ENCODE measurements around the gene CSF2.

CSF2 gene

GRCh38 chr5:132055441-132055807, 18.2 kb upstream of the CSF2 start:
- DNase-seq, result no peak

- no peak for DNase-seq
Measured at GRCh38 chr5:132055808-132056609, 17.6 kb upstream of the CSF2 start.

- DNase-seq, result no peak
Measured at GRCh38 chr5:132056610-132057497, 16.7 kb upstream of the CSF2 start.

GRCh38 chr5:132057498-132058255, 15.9 kb upstream of the CSF2 start:
- no peak for DNase-seq

GRCh38 chr5:132058646-132059042, 14.9 kb upstream of the CSF2 start:
- DNase-seq, result no peak

GRCh38 chr5:132059043-132059695, 14.4 kb upstream of the CSF2 start:
- no peak for DNase-seq

- DNase-seq, result no peak
Measured at GRCh38 chr5:132059696-132060500, 13.7 kb upstream of the CSF2 start.

- no peak for DNase-seq
Measured at GRCh38 chr5:132060501-132061161, 13.0 kb upstream of the CSF2 start, which contains the start of gene IL3. Gene IL3 (plus strand): TSS chr5:132060655. CDS start chr5:132060707, 52 bp downstream.

GRCh38 chr5:132063090-132063911, 10.3 kb upstream of the CSF2 start:
- DNase-seq, result no peak

- no peak for DNase-seq
Measured at GRCh38 chr5:132064140-132064539, 9.4 kb upstream of the CSF2 start.

- DNase-seq, result peak; percentile 16
Measured at GRCh38 chr5:132064738-132065331, 8.8 kb upstream of the CSF2 start.

- peak; percentile 19 for DNase-seq
Measured at GRCh38 chr5:132065351-132065937, 8.1 kb upstream of the CSF2 start.

GRCh38 chr5:132065951-132066701, 7.5 kb upstream of the CSF2 start:
- DNase-seq, result no peak

GRCh38 chr5:132066871-132067270, 6.7 kb upstream of the CSF2 start:
- no peak for DNase-seq

- DNase-seq, result no peak
Measured at GRCh38 chr5:132067451-132067850, 6.1 kb upstream of the CSF2 start.

GRCh38 chr5:132067941-132068808, 5.4 kb upstream of the CSF2 start:
- no peak for DNase-seq

- DNase-seq, result no peak
Measured at GRCh38 chr5:132069561-132069960, 4.0 kb upstream of the CSF2 start.

GRCh38 chr5:132069994-132070393, 3.6 kb upstream of the CSF2 start:
- no peak for DNase-seq

All from NCI-H748 treated with DMSO at 0.1 percent for 48 hours (cell line).